NCI-H1694 treated with DMSO at 0.1 percent for 48 hours (cell line): Measurements from ENCODE around the gene USP2.
A peak's percentile ranks its signal among the peaks of the same experiment; 100 is the strongest.

Source experiments
- DNase-seq: peaks from one replicate; lab custom pipeline; 2025; lab: John Stamatoyannopoulos, UW

USP2 gene

GRCh38 chr11:119381181-119381988 lies at the start of gene USP2:
TSS of gene USP2 (minus strand) at chr11:119381690. CDS start at chr11:119373480, 8,210 bp downstream.
- DNase-seq = peak; percentile 64

GRCh38 chr11:119427279-119427678 lies 45.8 kb upstream of the USP2 start:
- DNase-seq = no peak

GRCh38 chr11:119426142-119426541 lies 44.7 kb upstream of the USP2 start:
- DNase-seq = no peak

- no peak for DNase-seq
Measured at GRCh38 chr11:119424775-119425174, 43.3 kb upstream of the USP2 start.

GRCh38 chr11:119424276-119424675 lies 42.8 kb upstream of the USP2 start:
- no peak for DNase-seq

GRCh38 chr11:119423509-119424254 lies 42.2 kb upstream of the USP2 start:
- no peak for DNase-seq

GRCh38 chr11:119422809-119423508 lies 41.5 kb upstream of the USP2 start, which contains the start of gene THY1:
TSS of gene THY1 (minus strand) at chr11:119423172. CDS start at chr11:119420905, 2,267 bp downstream.
- no peak for DNase-seq

GRCh38 chr11:119421941-119422808 lies 40.7 kb upstream of the USP2 start:
- DNase-seq = no peak

GRCh38 chr11:119421351-119421750 lies 39.9 kb upstream of the USP2 start:
- no peak for DNase-seq

- DNase-seq = no peak
Measured at GRCh38 chr11:119420631-119421030, 39.1 kb upstream of the USP2 start.

GRCh38 chr11:119419834-119420492 lies 38.5 kb upstream of the USP2 start:
- DNase-seq = no peak

GRCh38 chr11:119419246-119419645 lies 37.8 kb upstream of the USP2 start:
- no peak for DNase-seq

GRCh38 chr11:119418759-119419158 lies 37.3 kb upstream of the USP2 start:
- DNase-seq = no peak

- no peak for DNase-seq
Measured at GRCh38 chr11:119417726-119418540, 36.4 kb upstream of the USP2 start.

- DNase-seq = no peak
Measured at GRCh38 chr11:119416606-119417580, 35.4 kb upstream of the USP2 start.

GRCh38 chr11:119415966-119416365 lies 34.5 kb upstream of the USP2 start:
- no peak for DNase-seq

GRCh38 chr11:119415517-119415916 lies 34.0 kb upstream of the USP2 start:
- no peak for DNase-seq

- no peak for DNase-seq
Measured at GRCh38 chr11:119414734-119415133, 33.2 kb upstream of the USP2 start.

GRCh38 chr11:119414321-119414720 lies 32.8 kb upstream of the USP2 start:
- no peak for DNase-seq
